ENCODE results near the gene GMCL1. TPM values are rescaled to one million over a fixed set of nuclear protein-coding genes. Genes with fewer than 3 reads are reported as not detected.
A peak's percentile ranks its signal among the peaks of the same experiment; 100 is the strongest.

The GMCL1 gene
- total and polyA plus RNA-seq, 9 of the 15 experiments (the other 6 are each of a cell fraction or from before 2014, with no cell fraction given) = 7.0 to 27.3 (median 15.4) TPM

GRCh38 chr2:69863298-69863697, 33.8 kb downstream of the GMCL1 start (continued):
- TF ChIP-seq CCAR2 (IDR thresholded peaks at IDR 0.05; ENCODE audit: low read depth, low read length) (no peak), RFX5 (IDR thresholded peaks at IDR 0.05; ENCODE audit: low read depth, low read length) (no peak), HNRNPH1 (optimal IDR thresholded peaks at IDR 0.05; ENCODE audit: low read depth, low read length) (no peak), CBFA2T2 (conservative IDR thresholded peaks at IDR 0.05) (0 out of 2 replicates have a peak, but pooled peaks have one; percentile 40), NCOA1 (IDR thresholded peaks at IDR 0.05; ENCODE audit: low read depth) (no peak), MTA2 (IDR thresholded peaks at IDR 0.05; ENCODE audit: low read depth) (0 out of 2 replicates have a peak, but pooled peaks have one; percentile 21), TEAD4 (IDR thresholded peaks at IDR 0.05; ENCODE audit: low read length) (peak; percentile 24; the same call in 1 of the 2 replicates), TEAD4 (CRISPR knock-in tag; IDR thresholded peaks at IDR 0.05; ENCODE audit: borderline replicate concordance) (no peak), DEAF1 (CRISPR knock-in tag; IDR thresholded peaks at IDR 0.05) (no peak), RFX7 (CRISPR knock-in tag; IDR thresholded peaks at IDR 0.05) (no peak), PBX2 (CRISPR knock-in tag; IDR thresholded peaks at IDR 0.05; ENCODE audit: low read depth) (no peak), PBX2 (tag; conservative IDR thresholded peaks at IDR 0.05; ENCODE audit: low read depth) (peak; percentile 30; the same call in 1 of the 2 replicates), KDM4B (IDR thresholded peaks at IDR 0.05; ENCODE audit: borderline replicate concordance in 2 of 2, low read depth in 1 of 2) (no peak), ZBTB8A (IDR thresholded peaks at IDR 0.05; ENCODE audit: partially characterized antibody) (no peak), CXXC5 (CRISPR knock-in tag; IDR thresholded peaks at IDR 0.05) (no peak), ZNF655 (CRISPR knock-in tag; IDR thresholded peaks at IDR 0.05) (no peak)
